Keratinocyte (primary cell): ENCODE results near the gene RIPK1. TPM values are rescaled to one million over a fixed set of nuclear protein-coding genes. Genes with fewer than 3 reads are reported as not detected.
"Not testable (repeated sequence)": the region's sequence is repeated elsewhere in the genome, so short reads cannot be mapped to it uniquely, and the experiment has no call there.

ENCODE experiments used
- DNase-seq: peaks from one replicate; pipeline ENCODE4 v3.0.0-alpha.2; 2011; ENCODE audit warnings: low read depth, missing footprints, low spot score
- FAIRE-seq: peaks from 2 replicates; lab custom pipeline; 2011; peaks lifted over from hg19 to GRCh38; lab: Jason Lieb, UNC
- H2AFZ ChIP-seq: 2 replicates; pipeline ENCODE4 v1.6.0; 2012; ENCODE audit warnings: low read length, control low read depth, inconsistent platforms; ENCODE audit not compliant: control insufficient read depth
- H3K27ac ChIP-seq: 2 replicates; pipeline ENCODE4 v1.5.1; 2011; ENCODE audit warnings: low read length; ENCODE audit not compliant: control insufficient read depth, insufficient read depth
- H3K27me3 ChIP-seq: 3 replicates; pipeline ENCODE4 v1.6.0; 2011; ENCODE audit warnings: low read length; ENCODE audit not compliant: control insufficient read depth, insufficient read depth; ENCODE audit errors: extremely low read depth
- H3K36me3 ChIP-seq, 2 experiments: 2 replicates in 1 of 2; 3 replicates in 1 of 2; pipeline ENCODE4 v1.5.1; 2011; ENCODE audit warnings: low read length in 2 of 2, mild to moderate bottlenecking in 1 of 2; ENCODE audit not compliant: control insufficient read depth in 2 of 2, insufficient read depth in 2 of 2; ENCODE audit errors: extremely low read depth in 1 of 2
- H3K4me1 ChIP-seq: 3 replicates; pipeline ENCODE4 v1.5.1; 2011; ENCODE audit warnings: low read length; ENCODE audit not compliant: control insufficient read depth, insufficient read depth; ENCODE audit errors: extremely low read depth
- H3K4me2 ChIP-seq: 3 replicates; pipeline ENCODE4 v1.6.0; 2011; ENCODE audit warnings: low read depth, low read length; ENCODE audit not compliant: control insufficient read depth, insufficient read depth; ENCODE audit errors: extremely low read depth
- H3K4me3 ChIP-seq, 3 experiments: fragments of 200-600 bp in 1 of 3; sonication (generic) in 1 of 3; 2 replicates in 2 of 3; 3 replicates in 1 of 3; pipeline ENCODE4 v1.5.1; 2011 to 2016; ENCODE audit warnings: low read length in 3 of 3, mild to moderate bottlenecking in 3 of 3, control low read depth in 2 of 3, inconsistent platforms in 1 of 3, low read depth in 1 of 3, mixed read lengths in 1 of 3, mixed run types in 1 of 3, moderate library complexity in 1 of 3; ENCODE audit not compliant: control insufficient read depth in 2 of 3, insufficient read depth in 2 of 3; ENCODE audit errors: extremely low read depth in 1 of 3
- H3K79me2 ChIP-seq: 2 replicates; pipeline ENCODE4 v1.6.0; 2012; ENCODE audit warnings: low read length; ENCODE audit not compliant: control insufficient read depth, insufficient read depth
- H3K9ac ChIP-seq: 3 replicates; pipeline ENCODE4 v1.6.0; 2011; ENCODE audit warnings: low read length; ENCODE audit not compliant: control insufficient read depth, insufficient read depth; ENCODE audit errors: extremely low read depth
- H3K9me1 ChIP-seq: 3 replicates; pipeline ENCODE4 v1.6.0; 2011; ENCODE audit warnings: low read length; ENCODE audit not compliant: control insufficient read depth, insufficient read depth; ENCODE audit errors: extremely low read depth
- H3K9me3 ChIP-seq: 2 replicates; pipeline ENCODE4 v1.5.1; 2012; ENCODE audit warnings: low read depth, low read length; ENCODE audit not compliant: control insufficient read depth
- H4K20me1 ChIP-seq: 3 replicates; pipeline ENCODE4 v1.6.0; 2011; ENCODE audit warnings: low read length; ENCODE audit not compliant: control insufficient read depth, insufficient read depth; ENCODE audit errors: extremely low read depth
- CTCF ChIP-seq, 3 experiments: IDR thresholded peaks in 1 of 3; conservative IDR thresholded peaks in 1 of 3; optimal IDR thresholded peaks in 1 of 3; 2 replicates in 2 of 3; 3 replicates in 1 of 3; pipeline versions ENCODE3 to v1.5.1; 2011; ENCODE audit warnings: low read length in 3 of 3, mild to moderate bottlenecking in 3 of 3, moderate library complexity in 2 of 3, control low read depth in 1 of 3, inconsistent platforms in 1 of 3; ENCODE audit not compliant: insufficient read depth in 2 of 3; ENCODE audit errors: extremely low read depth in 1 of 3
- EZH2 ChIP-seq: IDR thresholded peaks from one replicate; pipeline ENCODE4 v1.6.1; 2012; ENCODE audit warnings: inconsistent platforms, mild to moderate bottlenecking, low read length, moderate library complexity
- dilution Hi-C: fragments of 300-500 bp; cut with MboI; formaldehyde crosslinking; loops from one replicate; pipeline ENCODE4 v1.7.0; 2020; ENCODE audit warnings: low sequenced_read_pairs; ENCODE audit not compliant: extremely low pct_ligation_motif_present
- polyA plus RNA-seq, 5 experiments: library from polyadenylated mRNA; depleted of rRNA in 3 of 5; stranded (reverse) in 3 of 5; stranded (forward) in 1 of 5; unstranded in 1 of 5; fragments of >200 nt; gene quantifications; 1 replicate in 1 of 5; 2 replicates in 3 of 5; 3 replicates in 1 of 5; pipeline versions ENCODE4 v1.2.1 to v1.2.3, GENCODE V29; 2011 to 2012; ENCODE audit warnings: missing spikeins in 2 of 5, low read depth in 1 of 5, low replicate concordance in 1 of 5

Gene RIPK1
- polyA plus RNA-seq, 1 donor (not counting 4 experiments of a cell fraction or from before 2014, with no cell fraction given): 13.8 TPM

DNA sequence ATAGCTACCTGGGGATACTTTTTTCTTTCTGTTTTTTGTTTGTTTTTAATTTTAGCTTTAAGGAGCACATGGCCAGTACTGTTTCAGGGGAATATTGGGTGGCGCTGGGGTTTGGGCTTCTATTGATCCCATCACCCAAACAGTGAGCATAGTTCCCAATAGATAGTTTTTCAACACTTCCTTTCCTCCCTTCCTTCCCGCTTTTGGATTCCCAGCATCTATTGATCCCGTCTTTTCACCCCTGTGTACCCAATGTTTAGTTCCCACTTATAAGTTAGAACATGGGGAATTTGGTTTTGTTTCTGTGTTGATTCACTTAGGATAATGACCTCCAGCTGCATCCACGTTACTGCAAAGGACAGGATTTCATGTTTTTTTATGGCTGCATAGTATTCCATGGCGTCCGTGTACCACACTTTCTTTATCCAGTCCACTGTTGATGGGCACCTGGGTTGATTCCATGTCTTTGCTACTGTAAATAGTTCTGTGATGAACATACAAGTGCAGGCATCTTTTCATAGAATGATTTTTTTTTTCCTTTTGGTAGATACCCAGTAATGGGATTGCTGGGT is 48.5 kb upstream of the RIPK1 start:
- Histone ChIP-seq H3K9me1 (no peaks in the 10 kb centered on the region), H4K20me1 (no peaks in the 10 kb centered on the region), H3K79me2 (no peaks in the 10 kb centered on the region), H3K4me2 (no peak overlapping the region), H2AFZ (no peak overlapping the region), H3K9me3 (no peaks in the 10 kb centered on the region), H3K36me3 (no peaks in the 10 kb centered on the region), H3K4me3 (no peak overlapping the region), H3K9ac (no peak overlapping the region), H3K4me1 (peaks cover 17% of the 10 kb centered on the region), H3K27me3 (no peaks in the 10 kb centered on the region), H3K27ac (no peak overlapping the region)
- no peak for FAIRE-seq
- no peak for DNase-seq
- dilution Hi-C loops: no loop called here
- TF ChIP-seq CTCF (optimal IDR thresholded peaks at IDR 0.05 in 1 of 3, IDR thresholded peaks at IDR 0.05 in 1 of 3, conservative IDR thresholded peaks at IDR 0.05 in 1 of 3; ENCODE audit: extremely low read depth in 1 of 3, insufficient read depth in 2 of 3, low read length in 3 of 3) (no peak), EZH2 (no peak)

DNA sequence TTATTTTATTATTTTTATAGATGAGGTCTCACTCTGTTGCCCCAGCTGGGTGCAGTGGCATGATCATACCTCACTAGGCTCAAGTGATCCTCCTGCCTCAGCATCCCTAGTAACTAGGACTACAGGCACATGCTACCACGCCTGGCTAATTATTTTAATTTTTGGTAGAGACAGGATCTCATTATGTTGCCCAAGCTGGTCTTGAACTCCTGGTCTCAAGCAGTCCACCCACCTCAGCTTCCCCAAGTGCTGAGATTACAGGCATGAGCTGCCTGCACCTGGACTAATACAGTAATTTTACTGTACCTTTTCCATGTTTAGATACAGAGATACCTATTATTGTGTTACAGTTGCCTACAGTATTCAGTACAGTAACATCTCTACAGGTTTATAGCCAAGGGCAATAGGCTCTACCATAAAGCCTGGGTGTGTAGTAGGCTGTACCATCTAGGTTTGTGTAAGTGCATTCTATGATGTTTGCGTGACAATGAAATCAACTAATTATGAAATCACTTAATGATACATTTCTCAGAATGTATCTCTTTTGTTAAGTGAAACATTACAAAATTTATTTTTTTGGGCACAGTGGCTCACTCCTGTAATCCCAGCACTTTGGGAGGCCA is 47.2 kb upstream of the RIPK1 start:
- H3K36me3 ChIP-seq, H3K9me1 ChIP-seq, H3K4me2 ChIP-seq, FAIRE-seq, H4K20me1 ChIP-seq, H3K79me2 ChIP-seq, H2AFZ ChIP-seq, H3K9me3 ChIP-seq, H3K27ac ChIP-seq, DNase-seq, dilution Hi-C loops, H3K4me3 ChIP-seq, H3K9ac ChIP-seq, H3K27me3 ChIP-seq: not testable (repeated sequence)
- H3K4me1 ChIP-seq: peaks cover 20% of the 10 kb centered on the region
